ENCODE results near the gene RAP1GAP.

Gene RAP1GAP

DNA sequence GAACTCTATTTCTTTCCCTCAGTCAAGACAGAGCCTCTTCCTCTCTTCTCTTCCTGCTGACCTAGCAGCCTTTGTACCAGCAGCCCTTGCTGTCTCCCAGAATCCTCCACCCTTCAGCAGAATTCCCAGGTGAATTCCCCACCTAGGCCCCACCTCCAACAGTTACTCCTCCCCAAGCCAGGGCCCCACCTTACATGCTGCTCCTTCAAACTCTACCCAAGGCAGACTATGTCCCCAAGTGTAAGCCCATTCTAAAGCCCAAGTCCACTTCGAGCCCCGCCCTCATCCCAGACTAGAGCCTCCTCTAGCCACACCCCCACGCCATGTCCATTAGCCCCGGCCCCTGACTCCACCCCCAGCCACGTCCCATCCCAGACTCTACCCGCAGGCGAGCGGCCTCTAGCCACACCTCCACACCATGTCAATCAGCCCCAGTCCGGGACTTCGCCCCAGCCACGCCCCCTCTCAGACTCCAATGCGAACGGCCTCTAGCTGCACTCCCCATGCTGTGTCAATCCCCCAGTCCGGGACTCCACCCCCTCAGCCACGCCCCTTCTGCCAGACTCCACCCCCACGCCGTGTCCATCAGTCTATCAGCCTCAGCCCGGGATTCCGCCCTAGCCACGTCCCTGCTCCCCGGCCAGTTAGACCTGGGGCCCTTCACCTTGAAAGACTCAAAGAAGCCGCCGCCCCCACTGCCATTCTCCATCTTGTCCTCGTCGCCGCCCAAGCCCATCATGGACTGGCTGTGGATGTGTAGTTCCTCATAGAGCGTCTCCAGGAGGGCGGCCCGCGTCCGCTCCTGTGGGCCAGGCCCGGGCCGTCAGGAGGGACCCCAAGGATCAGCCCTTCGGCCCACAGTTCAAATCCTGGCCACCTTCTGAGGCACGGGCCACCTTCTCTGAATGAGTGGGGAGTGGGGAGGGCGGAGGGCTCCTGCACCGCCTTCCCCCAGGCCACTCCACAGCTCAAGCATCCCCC is 61.3 kb downstream of the RAP1GAP start:
- DNase-seq: peak; percentile 83

DNA sequence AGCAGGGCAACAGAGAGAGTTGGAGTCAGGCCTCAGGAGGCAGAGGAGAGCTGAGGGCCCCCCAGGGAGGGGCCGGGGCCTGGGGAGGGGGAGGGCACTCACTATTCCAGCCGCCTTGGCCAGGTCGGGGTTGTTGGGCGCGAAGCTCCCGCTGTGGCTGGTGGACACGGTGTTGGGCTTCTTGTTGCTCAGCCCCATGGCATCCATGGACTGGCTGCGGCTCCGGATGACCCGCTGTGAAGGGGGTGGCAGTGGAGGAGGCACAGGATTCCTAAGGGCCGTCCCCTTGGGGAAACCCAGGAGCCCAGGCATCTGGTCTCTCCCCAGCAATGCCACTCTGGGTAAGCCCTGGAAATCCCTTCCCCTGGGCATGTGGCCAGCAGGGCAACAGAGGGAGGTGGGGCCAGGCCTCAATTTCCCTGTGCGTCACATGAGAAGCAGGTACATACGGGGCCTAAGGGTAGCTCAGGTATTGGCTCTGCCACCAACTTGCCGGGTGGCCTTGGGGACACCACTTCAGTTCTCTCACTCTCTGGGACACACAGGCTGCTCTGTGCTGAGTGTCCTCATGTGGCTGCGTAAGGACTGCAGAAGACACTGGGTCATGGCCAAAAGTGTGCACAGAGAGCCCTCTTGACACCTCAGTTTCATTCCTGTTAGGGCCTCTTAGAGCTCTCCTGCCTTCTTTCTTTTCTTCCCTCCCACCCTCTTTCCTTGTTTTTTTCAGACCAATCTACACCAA is 63.0 kb downstream of the RAP1GAP start:
- DNase-seq: no peak

DNA sequence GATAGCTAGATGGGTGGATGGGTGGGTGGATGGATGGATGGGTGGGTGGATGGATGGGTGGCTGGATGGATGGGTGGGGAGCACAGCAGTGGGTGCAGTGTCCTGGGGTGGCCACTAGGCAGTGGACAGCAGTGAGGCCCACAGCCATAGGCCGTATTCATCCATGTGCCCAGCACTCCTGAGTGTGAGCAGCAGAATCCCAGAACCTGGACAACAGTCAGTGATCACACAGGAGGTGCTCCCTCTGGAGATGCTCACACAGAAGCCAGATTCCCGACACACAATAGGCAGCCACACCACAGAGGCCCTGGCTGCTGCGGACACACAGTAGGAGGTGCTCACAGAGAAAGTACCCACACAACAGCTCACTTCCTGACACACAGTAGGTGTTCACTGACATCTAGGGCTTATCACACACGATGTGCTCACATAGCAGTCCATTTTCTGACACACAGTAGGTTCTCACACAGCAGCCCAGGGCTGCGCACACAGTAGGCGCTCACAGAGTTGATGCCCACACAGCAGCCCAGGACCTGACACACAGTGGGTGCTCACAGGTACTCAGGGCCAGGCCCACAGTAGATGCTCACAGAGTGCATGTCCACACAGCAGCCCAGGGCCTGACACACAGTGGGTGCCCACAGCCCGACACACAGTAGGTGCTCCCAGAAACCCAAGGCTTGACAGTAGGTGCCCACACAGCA is 64.0 kb downstream of the RAP1GAP start:
- DNase-seq: no peak

DNA sequence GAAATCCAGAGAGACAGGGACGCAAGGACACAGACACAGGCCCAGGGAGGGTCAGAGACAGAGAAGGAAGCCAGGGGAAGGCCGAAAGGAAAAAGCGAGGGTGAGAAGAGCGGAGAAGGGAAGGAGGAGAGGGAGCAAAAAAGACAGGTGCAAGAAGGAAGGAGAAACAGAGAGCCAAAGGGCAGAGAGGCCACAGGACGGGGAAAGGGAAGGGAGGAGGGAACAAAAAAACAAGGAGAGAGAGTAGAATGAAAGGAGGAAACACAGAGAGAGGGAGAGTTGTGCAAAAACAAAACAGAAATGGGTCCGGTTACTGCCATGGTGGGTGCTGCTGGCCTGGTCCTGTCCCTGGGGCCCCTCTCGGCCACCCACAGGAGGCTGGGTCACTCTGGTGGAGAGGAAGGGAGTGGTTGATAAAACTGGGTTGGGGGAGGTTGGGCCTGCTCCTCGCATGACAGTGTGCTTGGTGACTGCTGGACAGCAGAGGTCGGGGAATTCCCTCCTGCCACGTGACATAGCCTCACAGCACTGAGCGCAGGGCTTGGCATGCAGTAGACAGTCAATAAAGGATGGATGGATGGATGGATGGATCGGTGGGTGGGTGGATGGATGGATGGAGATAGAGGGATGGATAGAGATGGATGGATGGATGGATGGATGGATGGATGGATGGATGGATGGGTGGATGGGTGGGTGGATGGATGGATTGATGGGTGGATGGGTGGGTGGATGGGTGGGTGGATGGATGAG is 64.8 kb downstream of the RAP1GAP start:
- DNase-seq: no peak

DNA sequence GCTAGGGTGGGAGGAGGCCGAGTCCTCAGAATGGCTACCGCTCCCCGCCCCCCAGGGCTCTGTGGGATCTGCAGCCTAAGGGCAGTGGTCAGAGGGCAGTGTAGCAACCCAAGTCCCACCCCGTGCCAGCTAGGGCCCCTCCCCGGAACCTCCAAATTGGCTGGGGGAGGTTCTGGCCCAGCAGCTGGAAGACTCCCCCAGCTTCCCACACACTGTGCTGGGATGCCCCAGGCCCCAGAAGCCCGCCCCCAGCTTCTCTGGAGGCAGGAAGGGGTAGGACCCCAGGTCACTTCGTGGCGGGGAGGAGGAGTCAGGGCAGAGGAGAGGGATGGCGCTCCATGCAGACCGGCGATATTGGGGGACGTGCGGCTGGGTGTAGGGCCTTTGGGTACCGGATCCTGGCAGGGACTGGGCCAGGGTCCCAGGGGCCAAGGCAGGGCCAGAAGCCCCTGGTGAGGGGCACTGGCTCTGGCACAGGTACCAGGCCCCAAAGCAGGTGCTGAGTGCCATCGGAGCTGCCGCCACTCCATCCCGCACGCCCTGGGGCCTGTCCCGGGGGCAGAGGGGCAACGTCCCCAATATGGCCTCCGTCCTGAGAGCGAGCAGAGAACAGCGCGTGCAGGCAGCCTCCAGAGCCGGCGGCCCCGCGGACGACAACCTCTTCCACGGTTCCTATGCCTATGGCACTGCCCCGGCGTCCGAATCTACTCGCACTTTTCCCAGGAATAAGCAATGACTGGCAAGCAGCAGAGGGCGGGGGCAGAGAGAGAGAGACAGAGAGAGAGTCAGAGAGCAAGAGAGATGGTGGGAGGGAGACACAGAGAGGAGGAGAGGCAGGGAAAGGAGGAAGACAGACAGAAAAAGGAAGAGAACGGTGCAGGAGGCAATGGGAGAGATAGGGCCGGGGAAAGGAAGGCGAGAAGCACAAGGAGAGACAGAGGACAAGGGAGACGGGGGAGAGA is 65.7 kb downstream of the RAP1GAP start:
- no peak for DNase-seq

DNA sequence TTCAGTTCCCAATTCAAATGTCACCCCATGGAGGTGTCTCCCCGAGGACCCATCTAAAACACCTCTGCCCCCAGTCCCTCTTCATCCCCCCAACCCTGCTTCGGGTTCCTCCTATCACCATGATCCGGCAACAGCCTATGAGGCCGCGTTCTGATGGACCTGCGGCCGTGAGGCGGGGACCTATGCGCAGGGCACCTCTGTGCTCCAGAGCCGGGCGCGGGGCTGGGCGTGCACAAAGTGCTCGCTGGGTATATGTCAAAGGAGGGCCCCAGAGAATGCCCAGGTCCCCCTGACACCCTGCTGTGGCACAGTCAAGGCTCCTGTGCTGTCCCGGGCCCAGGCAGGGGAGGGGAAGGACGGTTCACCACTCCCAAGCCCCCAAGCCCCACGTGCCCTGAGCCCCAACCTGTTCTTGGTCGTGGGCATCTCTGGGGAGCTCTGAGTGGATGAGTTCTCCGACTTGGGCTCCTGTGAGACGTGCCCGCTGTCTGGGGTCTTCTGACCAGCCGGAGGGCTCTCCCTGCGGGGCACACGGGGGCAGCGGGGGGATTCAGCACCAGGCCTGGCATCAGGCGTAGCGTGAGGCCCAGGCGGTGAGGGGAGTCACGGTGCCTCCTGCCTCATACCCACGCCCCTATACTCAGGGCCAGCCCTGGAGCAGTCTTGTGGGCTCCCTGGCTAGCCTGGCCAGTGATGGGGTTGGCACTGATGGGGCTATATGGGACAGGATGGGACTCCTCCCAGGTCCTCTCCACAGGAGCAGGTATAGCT is 67.7 kb downstream of the RAP1GAP start:
- DNase-seq: no peak

DNA sequence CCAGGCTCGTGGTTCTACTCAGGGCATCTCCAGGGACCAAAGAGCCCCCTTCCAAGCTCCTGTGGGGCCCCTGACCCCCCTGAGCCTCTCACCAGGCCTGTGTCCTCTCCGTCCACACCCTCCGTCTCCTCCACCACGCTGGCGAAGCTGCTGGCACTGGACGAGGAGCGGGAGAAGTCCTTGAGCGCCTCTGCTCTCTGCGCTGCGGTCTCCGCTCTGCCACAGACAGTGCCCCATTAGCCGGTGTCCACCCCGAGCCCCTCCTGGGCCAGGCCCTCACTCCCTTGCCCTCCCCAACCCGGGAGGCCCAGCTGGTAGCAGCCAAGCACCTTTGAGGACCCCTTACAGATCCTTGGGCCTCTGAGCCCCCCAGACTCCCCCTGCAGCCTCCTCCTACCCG is 69.8 kb downstream of the RAP1GAP start:
- DNase-seq: no peak

DNA sequence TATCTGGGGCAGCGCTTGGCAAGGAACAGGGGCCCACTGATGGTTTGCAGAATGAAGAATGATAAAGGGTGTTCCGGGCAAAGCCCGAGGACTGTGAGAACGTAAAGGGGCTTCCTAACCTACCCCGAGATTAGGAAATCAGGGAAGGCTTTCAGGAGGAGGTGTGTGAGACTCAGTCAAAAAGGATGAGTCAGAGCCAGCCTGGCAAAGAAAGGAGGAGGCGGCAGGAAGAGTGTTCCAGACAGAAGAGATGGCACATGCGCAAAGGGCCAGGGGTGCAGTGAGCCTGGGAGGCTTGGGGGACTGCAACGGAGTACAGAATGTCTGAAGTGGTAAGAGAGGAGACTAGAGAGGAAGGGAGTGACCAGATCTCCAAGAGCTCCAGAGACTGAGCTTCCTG is 70.3 kb downstream of the RAP1GAP start:
- no peak for DNase-seq

DNA sequence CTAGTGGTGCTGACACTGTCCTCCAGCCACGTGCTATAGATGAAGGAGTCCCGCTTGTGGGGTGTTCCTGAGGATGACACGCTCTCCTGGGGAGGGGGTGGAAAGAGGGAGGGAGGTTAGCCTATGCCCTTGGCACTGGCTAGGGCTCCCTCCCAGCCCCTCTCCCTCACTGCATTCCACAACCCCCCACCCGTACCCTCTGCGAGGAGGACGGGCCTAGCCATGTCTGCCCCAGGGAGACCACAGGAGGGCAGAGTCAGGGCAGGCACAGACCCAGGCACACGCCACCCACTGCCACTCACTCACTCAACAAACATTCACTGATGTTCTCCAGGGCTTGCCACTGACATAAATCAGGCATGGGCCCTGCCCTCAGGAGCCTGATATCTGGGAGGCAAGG is 70.7 kb downstream of the RAP1GAP start:
- DNase-seq: no peak

DNA sequence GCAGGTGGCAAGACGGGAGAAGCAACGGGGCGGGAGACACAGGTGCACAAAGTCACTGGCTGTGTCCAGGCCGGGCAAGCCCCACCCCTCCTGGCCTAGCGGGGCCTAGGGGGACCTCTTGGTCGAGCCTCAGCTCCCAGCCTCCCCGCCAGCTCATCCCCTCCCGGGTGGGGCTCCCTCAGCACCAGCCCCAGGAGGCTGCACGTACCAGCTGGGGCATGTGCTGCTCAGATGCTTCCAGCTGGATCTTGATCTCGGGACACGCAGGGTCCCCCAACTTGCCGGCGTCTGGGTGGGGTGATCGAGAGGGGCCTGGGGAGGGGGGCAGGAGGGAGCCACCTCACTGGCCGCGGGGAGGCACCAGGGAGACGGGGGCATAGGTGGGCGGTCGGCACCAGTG is 71.4 kb downstream of the RAP1GAP start:
- DNase-seq: no peak

DNA sequence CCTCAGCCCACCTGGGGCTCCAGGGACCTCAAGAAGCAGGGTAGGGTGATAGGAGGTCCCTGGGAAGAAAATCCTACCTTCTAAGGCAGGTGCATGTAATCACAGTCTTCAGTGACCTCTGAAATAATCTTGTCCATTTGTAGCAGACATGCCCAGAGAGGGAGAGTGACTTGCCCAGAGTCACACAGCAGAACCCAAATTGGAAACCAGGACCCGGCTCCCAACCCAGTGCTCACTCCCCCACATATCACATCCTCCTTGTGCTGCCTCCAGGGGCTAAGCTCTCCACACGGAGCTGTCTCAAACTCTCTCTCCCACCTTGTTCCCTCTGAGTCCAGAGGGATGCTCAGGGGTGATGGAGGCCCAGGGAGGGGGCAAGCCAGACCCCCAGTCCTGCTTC is 72.5 kb downstream of the RAP1GAP start:
- DNase-seq: no peak

DNA sequence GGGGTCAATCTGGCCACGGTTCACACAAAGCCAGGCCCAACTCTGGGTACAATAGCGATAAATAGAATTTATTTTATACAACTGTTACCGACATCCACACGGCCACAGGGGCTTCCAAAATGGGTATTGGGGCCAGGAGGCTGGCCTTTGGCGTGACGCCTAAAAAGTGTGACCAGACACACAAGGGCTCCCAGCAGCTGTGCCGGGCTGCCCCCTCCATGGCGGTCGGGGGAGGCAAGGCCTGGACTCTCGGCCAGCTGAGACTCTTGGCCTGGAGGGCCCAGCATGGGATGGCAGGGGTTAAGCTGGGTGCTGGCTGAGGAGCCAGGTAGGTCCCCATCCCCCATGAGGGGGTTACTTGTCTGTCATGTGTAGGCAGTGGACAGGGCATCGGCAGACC is 73.0 kb downstream of the RAP1GAP start:
- DNase-seq: no peak

DNA sequence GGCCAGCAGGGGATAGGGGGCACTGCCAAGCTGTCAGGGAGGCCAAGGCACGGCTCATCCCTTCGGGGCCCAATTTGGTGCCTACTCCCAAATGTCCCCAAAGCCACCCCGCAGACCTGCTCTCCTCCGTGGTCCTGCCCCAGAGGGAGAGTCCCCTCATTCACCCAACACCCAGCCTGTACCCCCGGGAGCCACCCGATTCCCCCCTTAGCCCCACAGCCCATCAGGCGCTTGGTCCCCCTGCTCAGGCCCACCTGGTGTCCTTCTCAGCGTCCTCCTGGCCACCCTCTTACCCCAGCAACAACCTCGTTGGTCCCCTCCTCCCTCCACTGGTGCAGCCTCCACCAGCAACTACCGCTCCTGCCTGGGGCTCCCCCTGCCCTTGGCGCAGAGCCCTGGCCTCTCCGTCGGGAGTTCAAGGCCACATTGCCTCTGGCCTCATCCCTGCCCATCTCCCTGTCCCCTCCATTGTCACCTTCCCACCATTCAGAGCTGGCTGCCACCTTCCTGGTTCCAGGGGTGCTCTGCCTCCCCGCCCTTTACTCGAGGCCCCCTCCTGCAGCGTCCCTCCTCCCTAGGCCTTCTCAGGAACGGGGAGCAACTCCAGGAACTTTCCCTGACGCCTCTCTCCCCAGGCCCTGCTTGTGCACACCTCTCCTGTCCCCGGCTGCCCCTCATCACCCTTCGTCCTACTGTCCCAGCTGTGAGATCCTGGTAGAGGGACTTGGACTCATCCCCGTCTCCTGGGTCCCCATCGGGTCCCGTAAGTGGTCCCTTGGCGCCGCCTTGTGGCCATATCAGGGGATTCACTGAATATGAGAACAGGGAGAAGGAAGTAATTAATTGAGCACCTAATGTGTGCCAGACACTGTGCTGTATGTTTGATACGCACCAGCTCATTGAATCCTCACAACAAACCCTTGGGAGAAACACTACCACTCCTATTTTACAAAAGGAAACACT is 73.9 kb downstream of the RAP1GAP start:
- DNase-seq: no peak

DNA sequence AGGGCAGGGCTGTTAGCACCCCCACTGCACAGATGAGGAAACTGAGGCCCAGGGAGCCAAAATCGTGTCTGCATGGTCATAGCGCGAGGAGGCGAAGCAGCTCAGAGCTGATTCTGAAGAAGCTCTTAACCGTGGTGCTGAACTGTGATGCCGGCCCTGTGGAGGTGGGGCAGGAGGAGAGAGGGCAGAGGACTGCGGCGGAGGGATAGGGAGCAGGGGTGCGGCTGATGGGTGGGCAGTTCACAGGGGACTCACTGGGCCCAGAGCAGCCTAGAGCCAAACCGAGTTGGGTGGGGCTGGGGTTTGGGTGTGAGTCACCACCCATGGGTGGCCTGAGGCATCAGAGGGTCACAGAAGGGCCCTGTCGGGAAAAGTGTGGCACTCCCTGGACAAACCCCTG is 74.7 kb downstream of the RAP1GAP start:
- no peak for DNase-seq

DNA sequence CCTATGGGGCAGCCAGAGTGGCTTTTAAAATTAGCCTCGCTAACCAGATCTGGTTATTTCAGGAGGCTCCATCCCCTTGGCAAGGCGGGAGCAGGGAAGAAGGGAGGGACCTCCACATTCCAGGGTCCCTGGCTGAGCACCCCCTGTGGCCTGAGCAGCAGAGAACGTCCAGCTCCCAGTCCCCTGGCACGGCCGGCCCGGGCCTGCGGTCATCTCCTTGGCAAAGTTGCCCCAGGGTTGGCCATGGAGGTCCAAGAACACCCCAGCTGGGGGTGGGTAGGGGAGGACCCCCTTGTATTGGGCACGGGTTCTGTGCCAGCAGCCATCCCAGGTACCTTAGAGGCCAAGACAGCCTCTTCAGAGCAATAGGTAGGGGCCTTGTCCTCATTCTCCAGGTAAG is 75.9 kb downstream of the RAP1GAP start:
- DNase-seq: no peak

DNA sequence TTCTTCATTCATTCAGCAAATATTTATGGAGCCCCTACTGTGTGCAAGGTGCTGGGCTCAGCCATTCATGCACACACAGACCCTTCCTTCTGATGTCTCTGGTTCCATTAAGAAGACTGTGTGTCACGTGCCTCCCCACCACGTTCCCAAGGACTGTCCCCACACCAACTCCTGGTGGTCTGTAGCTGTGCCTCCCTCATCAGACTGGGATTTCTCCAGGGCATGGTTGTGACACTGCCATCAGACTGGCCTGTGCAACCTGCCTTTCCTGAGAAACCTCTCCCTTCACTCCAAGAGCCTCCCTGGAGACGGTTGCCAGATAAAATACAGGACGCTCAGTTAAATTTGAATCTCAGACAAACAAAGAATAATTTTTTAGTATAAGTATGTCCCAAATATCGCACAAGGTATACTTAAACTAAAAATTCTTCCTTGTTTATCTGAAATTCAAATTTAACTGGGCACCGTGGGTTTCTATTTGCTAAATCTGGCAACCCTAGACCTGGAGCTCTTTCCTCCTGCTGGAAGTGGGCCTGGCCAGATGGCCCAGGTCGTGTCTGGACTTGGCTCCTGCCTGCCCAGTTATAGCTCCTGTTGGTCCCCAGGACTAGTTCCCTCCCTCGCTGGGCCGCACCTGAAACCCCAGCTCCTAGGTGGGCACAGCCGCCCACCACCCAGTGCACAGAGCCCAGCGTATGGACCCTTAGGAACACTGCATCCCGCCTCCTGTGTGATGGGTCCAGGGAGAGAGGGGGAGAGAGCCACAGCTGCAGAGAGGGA is 76.9 kb downstream of the RAP1GAP start:
- no peak for DNase-seq

DNA sequence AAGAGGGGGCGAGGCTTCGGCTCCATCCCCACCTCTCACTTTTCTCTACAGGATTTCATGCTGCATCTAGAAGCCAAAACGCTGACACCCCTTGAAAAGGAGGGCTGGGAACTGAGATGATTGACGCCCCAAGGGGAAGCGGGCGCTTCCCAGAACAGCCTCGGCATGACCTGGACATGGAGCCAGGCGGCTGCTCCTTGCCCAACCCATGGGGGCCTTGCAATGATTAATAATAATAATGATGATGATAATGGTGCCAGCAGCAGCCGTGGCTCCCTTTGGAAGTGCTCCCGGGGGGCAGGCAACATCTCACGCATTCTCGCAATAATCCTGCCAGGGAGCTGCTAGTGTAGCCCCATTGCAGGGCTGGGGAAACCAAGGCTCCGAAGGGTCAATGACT is 78.2 kb downstream of the RAP1GAP start:
- no peak for DNase-seq

DNA sequence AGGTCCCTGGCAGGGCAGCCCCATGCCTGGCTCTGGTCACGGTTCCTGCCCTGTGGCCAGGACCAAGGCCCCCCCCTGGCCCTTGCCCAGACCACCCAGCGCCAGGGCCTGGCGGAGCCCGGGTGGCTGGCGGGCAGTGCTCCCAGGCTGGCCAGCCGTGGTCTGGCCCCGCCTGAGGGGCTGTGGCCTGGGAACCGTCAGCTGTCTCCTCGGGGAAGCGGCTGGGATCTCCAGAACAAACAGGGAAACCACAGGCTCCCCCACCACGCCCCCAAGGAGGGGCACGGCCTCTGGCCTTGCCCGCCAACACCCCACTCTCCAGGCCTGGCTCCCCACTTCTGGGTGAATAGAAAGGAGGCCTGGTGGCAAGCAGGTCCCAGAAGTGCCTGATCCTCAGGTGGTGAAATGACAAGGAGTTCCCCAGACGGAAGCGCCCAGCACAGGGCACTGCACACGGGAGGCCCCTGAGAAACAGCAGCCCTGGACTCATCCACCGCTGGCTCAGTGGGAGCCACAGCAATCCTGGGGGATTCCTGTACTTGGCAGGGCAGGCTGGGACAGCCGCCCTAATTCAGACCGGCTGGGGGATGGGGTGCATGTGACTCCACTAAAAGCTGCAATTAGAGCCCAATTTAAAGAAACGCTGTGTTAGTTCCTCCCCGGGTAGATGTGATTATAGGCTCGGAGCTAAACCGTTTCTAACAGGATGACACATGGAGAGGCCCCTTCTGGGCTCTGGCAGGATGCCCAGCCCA is 78.9 kb downstream of the RAP1GAP start:
- no peak for DNase-seq

Data from kidney glomerular epithelial cell (primary cell).